ENCODE measurements around the gene MBP. TPM values are rescaled to one million over a fixed set of nuclear protein-coding genes. Genes with fewer than 3 reads are reported as not detected.

Gene MBP
- total RNA-seq, 1 donor from 2014 or later = 78.9 TPM

GRCh38 chr18:77170890-77171410, 38.4 kb upstream of the MBP start:
- no peak for ATAC-seq
- intact Hi-C loops (cut with DNase I) = no loop called here
- Histone ChIP-seq H3K27ac (no peak overlapping the region), H3K9me3 (no peaks in the 10 kb centered on the region), H3K27me3 (no peaks in the 10 kb centered on the region), H3K4me1 (no peaks in the 10 kb centered on the region), H3K36me3 (no peaks in the 10 kb centered on the region), H3K4me3 (no peak overlapping the region)
- DNase-seq = no peak
- TF ChIP-seq CTCF (IDR thresholded peaks at IDR 0.05) = no peak

GRCh38 chr18:77168811-77169311, 36.3 kb upstream of the MBP start:
- DNase-seq (no peak), ATAC-seq (no peak)
- no peaks in the 10 kb centered on the region for H3K9me3 ChIP-seq
- H3K27me3 ChIP-seq = no peaks in the 10 kb centered on the region
- H3K4me3 ChIP-seq = no peak overlapping the region
- no peak for TF ChIP-seq CTCF (IDR thresholded peaks at IDR 0.05)
- H3K36me3 ChIP-seq = no peaks in the 10 kb centered on the region
- no peaks in the 10 kb centered on the region for H3K4me1 ChIP-seq
- intact Hi-C loops (cut with DNase I) = no loop called here
- H3K27ac ChIP-seq = no peak overlapping the region

GRCh38 chr18:77167251-77167650, 34.7 kb upstream of the MBP start:
- H3K9me3 ChIP-seq = no peaks in the 10 kb centered on the region

GRCh38 chr18:77166523-77166922, 33.9 kb upstream of the MBP start:
- no peak for TF ChIP-seq CTCF (IDR thresholded peaks at IDR 0.05)
- Histone ChIP-seq H3K9me3 (no peaks in the 10 kb centered on the region), H3K4me1 (no peaks in the 10 kb centered on the region), H3K27ac (no peak overlapping the region), H3K27me3 (no peaks in the 10 kb centered on the region), H3K4me3 (no peak overlapping the region), H3K36me3 (no peaks in the 10 kb centered on the region)
- intact Hi-C loops (cut with DNase I) = no loop called here
- no peak for ATAC-seq
- no peak for DNase-seq

More at GRCh38 chr18:77167251-77167650, 34.7 kb upstream of the MBP start:
- Histone ChIP-seq H3K4me3 (no peak overlapping the region), H3K27me3 (no peaks in the 10 kb centered on the region), H3K36me3 (no peaks in the 10 kb centered on the region), H3K27ac (no peak overlapping the region), H3K4me1 (no peaks in the 10 kb centered on the region)
- intact Hi-C loops (cut with DNase I) = no loop called here
- no peak for TF ChIP-seq CTCF (IDR thresholded peaks at IDR 0.05)
- DNase-seq = no peak
- no peak for ATAC-seq

- ATAC-seq = no peak
- no peak for TF ChIP-seq CTCF (IDR thresholded peaks at IDR 0.05)
Observed at GRCh38 chr18:77165503-77166188, 33.1 kb upstream of the MBP start.

More at GRCh38 chr18:77165503-77166188, 33.1 kb upstream of the MBP start:
- Histone ChIP-seq H3K27me3 (no peaks in the 10 kb centered on the region), H3K9me3 (no peaks in the 10 kb centered on the region), H3K36me3 (no peaks in the 10 kb centered on the region), H3K27ac (no peak overlapping the region), H3K4me3 (no peak overlapping the region), H3K4me1 (no peaks in the 10 kb centered on the region)
- no peak for DNase-seq
- intact Hi-C loops (cut with DNase I) = no loop called here
